Urinary bladder (tissue), 4 donors: ENCODE results near the gene AIRE. TPM values are rescaled to one million over a fixed set of nuclear protein-coding genes. Genes with fewer than 3 reads are reported as not detected.
"Not testable (repeated sequence)": the region's sequence is repeated elsewhere in the genome, so short reads cannot be mapped to it uniquely, and the experiment has no call there.

Experiments used
- DNase-seq: peaks from one replicate; pipeline ENCODE4 v3.0.0-alpha.2; 2015; ENCODE audit errors: extremely low spot score
- H3K27ac ChIP-seq: one replicate; pipeline ENCODE4 v1.5.1; 2013; ENCODE audit warnings: low read depth, mild to moderate bottlenecking, moderate library complexity
- H3K36me3 ChIP-seq: one replicate; pipeline ENCODE4 v1.6.1; 2013; ENCODE audit warnings: mild to moderate bottlenecking, moderate library complexity; ENCODE audit not compliant: insufficient read depth
- H3K4me1 ChIP-seq: one replicate; pipeline ENCODE4 v1.6.1; 2013; ENCODE audit warnings: mild to moderate bottlenecking, moderate library complexity; ENCODE audit not compliant: insufficient read depth
- H3K4me3 ChIP-seq: one replicate; pipeline ENCODE4 v1.5.1; 2013; ENCODE audit warnings: low read depth, low read length
- WGBS: extraction: QIAGEN DNeasy Blood & Tissue Kit; methylation state at CpG from one replicate; pipeline ENCODE4 v1.1.7; 2013; 5-methylcytosine and 5-hydroxymethylcytosine counted together
- polyA plus RNA-seq: library from polyadenylated mRNA; stranded (reverse); fragments of 200-250 nt; gene quantifications from one replicate; pipeline ENCODE4 v1.2.3, GENCODE V29; 2013
- total RNA-seq: library from RNA; depleted of rRNA; stranded (reverse); fragments of >200 nt; gene quantifications from one replicate; pipeline ENCODE4 v1.2.3, GENCODE V29; 2014
- donor health status: healthy with polysubstance abuse.
- donor health status: healthy.

AIRE gene
- total and polyA plus RNA-seq, 2 donors: 0.03 to 0.11 TPM

DNA sequence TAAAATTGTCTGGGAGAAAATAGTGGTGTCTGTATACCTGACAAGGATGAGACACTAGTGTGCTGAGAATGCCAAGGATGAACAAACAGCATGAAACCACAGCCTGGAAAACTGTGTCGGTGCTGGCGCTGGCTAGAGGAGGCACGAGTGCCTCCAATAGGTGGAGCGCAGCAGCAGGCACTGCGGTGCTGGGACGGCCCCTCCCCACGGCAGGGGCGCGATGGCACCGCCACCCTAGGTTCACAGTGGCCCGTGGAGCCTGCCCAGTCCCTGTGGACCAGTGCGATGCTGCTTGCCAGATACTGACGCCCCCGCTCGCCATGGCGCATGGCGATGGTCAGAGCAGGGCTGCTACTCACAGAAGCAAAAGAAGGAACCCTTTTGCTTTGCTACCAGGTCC lies 46.7 kb downstream of the AIRE start:
- Histone ChIP-seq H3K4me1 (no peaks in the 10 kb centered on the region), H3K36me3 (peaks cover 2% of the 10 kb centered on the region), H3K4me3 (no peak overlapping the region), H3K27ac (no peak overlapping the region)
- WGBS: 91% methylated on average over 17 of the region's 17 CpGs
- DNase-seq: no peak

DNA sequence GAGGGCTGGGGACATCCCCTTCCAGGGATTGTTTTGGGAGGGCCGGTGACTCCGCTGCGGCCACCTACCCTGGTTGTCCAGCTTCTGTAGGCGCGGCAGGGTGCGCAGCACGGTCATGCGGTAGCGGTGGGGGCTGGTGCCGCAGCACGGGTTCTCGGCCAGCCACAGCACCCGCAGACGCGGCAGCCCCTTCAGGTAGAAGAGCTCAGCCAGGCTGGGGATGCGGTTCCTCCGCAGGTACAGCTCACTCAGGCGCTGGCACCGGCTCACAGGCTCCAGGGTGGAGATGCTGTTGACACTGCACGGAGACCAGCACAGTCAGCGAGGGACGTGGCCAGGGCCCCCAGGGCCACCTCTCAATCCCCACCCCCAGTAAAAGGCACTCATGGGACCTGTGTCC lies 47.3 kb downstream of the AIRE start:
- Histone ChIP-seq H3K36me3 (peaks cover 2% of the 10 kb centered on the region), H3K4me1 (no peaks in the 10 kb centered on the region), H3K27ac (no peak overlapping the region), H3K4me3 (no peak overlapping the region)
- no peak for DNase-seq
- WGBS: 95% methylated on average over 22 of the region's 22 CpGs

DNA sequence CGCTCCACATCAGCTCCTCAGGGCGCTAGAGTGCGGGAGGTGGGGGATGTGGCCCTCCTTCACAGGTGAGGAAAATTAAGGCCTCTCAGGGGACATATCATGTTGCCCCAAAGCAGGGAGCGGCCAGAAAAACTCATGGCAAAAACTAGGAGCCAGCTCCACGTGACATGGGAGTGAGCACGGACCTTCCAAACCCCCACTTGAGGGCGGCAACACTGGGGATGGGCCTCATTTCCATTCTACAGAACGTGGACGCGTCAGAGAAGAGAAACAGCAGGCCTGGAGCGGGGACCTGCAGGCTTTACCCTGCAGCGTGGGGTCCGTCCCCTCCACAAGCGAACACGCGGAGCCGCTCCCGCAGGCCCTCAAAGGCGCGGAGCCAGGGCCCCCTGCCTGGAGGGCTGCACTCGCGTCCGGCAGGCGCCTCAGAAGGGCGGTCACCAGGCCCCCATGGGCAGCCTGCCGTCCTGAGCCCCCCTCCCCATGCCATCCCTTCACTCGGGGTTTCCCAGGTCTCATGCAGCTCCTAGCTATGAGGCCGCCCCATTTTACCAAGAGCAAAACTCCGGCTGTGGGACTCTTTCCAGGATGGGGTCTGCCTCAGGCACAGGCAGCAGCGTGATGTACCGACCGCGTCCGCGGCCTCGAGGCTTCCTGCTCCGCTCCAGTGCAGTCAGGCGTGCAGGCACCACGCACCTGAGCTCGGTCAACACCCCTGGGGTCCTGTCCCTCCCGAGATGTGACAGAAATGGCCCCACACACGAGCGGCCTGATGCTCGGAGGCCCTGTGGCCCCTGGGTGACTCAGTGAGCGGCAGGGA lies 48.0 kb downstream of the AIRE start:
- no peak overlapping the region for H3K27ac ChIP-seq
- no peaks in the 10 kb centered on the region for H3K4me1 ChIP-seq
- DNase-seq: no peak
- peaks cover 2% of the 10 kb centered on the region for H3K36me3 ChIP-seq
- H3K4me3 ChIP-seq: no peak overlapping the region
- 68% methylated on average over 45 of the region's 45 CpGs for WGBS

DNA sequence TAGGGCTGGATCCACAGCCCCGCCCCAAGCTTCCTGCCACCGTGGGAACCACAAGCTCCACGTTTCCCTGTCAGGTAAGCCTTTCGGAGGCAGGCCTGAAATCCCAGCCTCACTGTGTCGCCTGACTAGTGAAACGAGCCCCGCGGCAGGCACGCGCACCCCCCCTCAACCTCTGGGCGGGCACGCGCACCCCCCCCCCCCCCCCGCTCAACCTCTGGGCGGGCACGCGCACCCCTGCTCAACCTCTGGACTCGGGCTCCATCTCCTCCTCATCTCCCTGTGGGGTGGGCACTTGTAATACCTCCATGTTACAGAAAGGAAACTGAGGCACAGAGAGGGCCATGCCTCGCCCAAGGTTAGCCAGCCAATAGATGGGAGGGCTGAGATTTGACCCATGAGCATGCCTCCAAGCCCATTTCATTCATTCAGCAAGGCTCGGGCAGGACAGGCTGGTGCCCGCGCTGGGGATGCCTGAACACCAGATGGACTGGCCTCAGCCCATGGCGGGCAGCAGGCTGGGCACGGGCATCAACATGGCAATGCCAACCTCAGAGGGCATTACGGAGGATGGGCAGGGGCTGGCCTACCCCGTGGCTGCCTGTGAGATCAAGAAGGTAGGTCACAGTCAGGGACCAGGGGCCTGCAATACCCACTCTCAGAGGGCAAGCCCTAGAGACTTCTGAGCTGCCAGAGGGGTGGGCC lies 48.8 kb downstream of the AIRE start:
- 84% methylated on average over 25 of the region's 26 CpGs for WGBS
- peaks cover 2% of the 10 kb centered on the region for H3K36me3 ChIP-seq
- DNase-seq: no peak
- no peak overlapping the region for H3K27ac ChIP-seq
- no peaks in the 10 kb centered on the region for H3K4me1 ChIP-seq
- no peak overlapping the region for H3K4me3 ChIP-seq

DNA sequence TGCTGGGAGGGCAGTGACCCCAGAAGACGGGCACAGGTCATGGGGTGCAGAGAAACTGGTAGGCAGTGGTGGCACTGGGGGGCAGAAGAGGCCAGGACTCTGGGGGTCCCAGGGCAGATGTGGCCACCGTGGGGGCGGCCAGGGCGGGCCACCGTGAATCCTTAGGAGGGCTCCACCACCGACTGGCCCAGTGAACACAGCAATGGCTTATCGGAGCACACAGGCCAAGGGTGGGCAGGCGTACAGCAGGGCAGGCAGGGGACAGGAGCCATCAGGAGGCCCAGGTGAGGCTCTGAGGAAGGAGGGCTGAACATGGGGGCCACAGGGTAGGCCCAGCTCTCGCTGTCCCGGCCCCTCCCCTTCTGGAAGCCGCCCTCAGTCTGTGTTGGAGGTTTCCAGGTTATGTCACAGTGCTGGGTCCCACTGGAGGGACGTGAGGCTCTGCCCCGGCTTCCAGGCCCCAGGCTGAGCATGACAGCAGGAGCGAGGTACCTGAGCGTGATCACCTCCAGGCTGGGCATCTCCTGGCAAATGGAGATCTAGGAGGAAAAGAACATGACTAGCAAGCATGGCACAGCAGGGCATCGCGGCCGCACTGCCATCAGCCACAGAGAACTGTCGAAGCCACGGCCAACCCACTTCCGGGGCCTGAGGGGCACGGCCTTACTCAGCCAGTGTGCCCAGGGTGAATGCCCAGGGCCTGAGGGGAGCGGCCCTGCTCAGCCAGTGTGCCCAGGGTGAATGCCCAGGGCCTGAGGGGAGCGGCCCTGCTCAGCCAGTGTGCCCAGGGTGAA lies 49.8 kb downstream of the AIRE start:
- H3K4me1 ChIP-seq: no peaks in the 10 kb centered on the region
- DNase-seq: no peak
- H3K36me3 ChIP-seq: peaks cover 2% of the 10 kb centered on the region
- H3K4me3 ChIP-seq: no peak overlapping the region
- 96% methylated on average over 23 of the region's 24 CpGs for WGBS
- H3K27ac ChIP-seq: no peak overlapping the region

DNA sequence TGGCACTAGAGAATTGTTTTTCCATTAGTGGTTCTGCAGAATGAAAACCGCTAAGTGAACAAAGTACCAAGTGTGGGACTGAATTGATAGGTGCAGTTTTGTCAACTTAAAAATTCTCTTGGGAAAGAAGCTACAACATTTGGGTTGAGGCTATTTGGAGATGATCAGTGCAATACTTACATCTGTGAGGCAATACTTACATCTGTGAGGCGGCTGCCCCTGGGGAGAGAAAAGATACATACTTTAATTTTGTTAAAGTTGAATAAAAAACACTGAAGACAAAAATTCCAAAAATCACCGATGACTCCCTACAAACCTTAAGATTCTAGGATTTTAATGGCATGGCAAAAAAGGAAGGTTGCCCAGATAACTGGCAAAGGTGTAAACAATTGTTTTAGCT lies 51.8 kb downstream of the AIRE start:
- Histone ChIP-seq H3K27ac (no peak overlapping the region), H3K36me3 (peaks cover 2% of the 10 kb centered on the region), H3K4me3 (no peak overlapping the region), H3K4me1 (no peaks in the 10 kb centered on the region)
- WGBS: 52% methylated on average over 3 of the region's 3 CpGs
- no peak for DNase-seq

DNA sequence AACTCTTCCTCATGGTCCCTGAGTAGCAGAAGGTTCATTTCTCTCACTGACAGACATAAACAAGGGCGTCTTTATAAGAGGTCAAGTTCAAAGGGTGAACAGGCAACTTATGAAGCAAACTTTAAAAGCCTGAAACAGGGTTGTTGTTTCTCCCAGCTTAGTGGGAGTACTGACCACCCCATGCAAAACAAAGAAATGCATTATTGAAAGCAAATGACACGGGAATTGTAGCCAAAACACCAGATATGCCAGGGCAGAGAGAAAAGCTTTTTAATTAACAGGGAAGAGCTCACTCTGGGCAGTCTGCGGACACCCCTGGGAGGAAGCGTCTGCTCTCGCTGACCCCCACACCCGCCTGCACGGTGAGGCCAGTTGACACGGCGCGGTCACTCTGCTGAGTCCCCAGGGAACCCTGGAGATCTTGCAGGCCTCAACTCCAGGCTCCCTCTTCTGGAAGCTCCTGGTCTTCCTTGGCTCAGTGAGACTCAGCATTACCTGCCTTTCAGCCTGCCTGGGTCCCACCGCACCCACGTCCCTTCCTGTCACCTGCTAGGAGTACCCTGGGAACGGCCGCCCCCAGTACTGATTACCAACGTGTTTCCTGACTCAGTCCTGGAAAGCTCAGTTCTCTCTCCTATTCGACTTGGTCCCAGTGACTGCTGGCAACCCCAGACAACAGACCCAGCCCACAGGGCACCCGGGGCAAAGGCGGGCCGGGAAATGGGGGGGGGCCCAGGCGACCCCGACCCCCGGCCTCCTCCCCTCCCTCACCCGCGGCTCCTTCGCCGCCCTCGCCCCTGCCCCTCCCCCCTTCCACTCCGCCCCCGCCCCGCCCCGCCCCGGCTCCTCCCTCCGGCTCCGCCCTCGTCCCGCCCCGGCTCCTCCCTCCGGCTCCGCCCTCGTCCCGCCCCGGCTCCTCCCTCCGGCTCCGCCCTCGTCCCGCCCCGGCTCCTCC lies 52.5 kb downstream of the AIRE start:
- Histone ChIP-seq H3K4me1 (no peaks in the 10 kb centered on the region), H3K27ac (peak overlapping the region; percentile 57), H3K4me3 (peak overlapping the region; percentile 7), H3K36me3 (peaks cover 2% of the 10 kb centered on the region)
- peak; percentile 57 for DNase-seq
- WGBS: 5% methylated on average over 41 of the region's 47 CpGs

DNA sequence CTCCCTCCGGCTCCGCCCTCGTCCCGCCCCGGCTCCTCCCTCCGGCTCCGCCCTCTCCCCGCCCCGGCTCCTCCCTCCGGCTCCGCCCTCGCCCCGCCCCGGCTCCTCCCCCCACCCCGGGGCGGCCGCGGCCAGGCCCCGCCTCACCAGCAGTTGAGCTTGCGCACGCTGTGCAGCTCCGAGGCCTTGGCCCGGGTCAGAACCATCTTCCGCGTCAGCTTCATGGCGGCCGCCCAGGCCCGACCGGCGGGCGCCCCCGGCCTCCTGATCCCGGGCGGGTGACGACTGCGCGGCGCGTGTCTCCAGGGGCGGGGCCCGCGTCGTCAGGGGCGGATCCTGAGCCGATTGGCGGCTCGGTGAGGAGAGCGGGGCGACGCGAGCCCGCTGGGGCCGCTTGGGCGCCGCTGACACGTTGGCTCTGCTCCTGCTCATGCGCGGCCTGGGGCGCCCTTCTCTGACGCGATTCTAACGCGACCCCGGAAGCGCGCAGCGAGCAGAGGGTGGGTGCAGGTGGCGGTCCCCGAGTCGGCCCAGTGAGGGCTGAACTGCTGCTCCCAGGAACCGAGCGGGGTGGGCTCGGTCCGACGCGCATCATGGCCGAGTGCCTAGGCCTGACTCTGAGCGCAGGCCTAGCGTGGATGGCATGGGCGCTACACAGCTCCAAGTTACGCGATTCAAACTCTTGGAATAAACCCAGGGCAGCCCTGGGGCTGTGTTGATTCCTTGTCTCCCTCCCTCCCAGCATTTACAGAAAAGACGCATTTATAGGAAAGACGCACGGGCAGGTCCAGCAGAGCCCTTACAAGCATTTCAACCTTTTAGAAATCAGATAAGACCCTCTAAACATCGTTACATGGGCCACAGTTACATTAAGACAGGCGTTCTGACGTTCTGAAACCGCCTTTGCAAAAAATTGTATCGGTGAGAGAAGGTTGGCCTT lies 53.6 kb downstream of the AIRE start, which contains the start of gene CFAP410:
Gene CFAP410 (minus strand): TSS at position 420 of the 940 bp plus-strand sequence. CDS start 196 bp downstream, at position 224.
- peak within 1 kb of the TSS; percentile 94 for H3K27ac ChIP-seq
- peak within 1 kb of the TSS; percentile 59 for H3K4me3 ChIP-seq
- DNase-seq: peak; percentile 77
- peaks cover 2% of the 10 kb centered on the region for H3K36me3 ChIP-seq
- 1% methylated on average over 87 of the region's 90 CpGs for WGBS
- no peaks in the 10 kb centered on the region for H3K4me1 ChIP-seq

DNA sequence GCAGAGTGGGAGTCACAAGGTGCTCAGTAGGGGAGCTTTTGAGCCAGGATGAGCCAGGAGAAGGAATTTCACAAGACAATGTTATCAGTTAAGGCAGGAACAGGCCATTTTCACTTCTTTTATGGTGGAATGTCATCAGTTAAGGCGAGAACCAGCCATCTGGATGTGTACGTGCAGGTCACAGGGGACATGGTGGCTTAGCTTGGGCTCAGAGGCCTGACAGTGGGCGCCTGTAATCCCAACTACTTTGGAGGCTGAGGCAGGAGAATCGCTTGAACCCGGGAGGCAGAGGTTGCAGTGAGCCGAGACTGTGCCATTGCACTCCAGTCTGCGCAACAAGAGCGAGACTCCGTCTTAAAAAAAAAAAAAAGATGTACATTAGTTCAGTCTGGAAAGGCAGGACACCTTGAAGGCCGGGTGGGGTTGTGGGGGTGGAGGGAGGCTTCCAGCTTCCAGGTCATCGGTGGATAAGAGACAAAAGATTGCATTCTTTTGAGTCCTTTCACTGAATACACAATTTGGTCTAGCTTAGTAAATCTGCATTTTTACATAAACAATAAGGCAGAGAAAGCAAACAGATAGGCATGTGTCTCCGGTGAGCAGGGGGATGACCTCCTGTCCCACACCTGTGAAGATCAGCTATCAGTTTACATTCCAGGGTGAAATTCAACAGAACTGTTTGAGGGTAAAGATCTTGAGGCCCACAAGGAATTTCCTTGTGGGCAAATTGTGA lies 56.2 kb downstream of the AIRE start:
- H3K27ac ChIP-seq, H3K4me1 ChIP-seq, H3K36me3 ChIP-seq, H3K4me3 ChIP-seq, DNase-seq: not testable (repeated sequence)
- WGBS: 80% methylated on average over 12 of the region's 12 CpGs

DNA sequence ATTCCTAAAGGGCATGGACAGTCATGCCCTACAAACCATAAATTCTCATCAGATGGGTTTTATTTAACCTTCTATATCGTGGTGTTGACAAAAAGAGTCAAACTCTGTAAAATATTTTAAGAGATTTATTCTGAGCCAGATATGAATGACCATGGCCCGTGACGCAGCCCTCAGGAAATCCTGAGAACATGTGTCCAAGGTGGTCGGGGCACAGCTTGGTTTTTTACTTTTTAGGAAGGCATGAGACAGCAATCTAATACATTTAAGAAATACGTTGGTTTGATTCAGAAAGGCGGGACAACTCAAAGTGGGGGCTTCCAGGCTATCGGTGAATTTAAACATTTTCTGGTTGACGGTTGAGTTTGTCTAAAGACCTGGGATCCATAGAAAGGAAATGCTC lies 57.3 kb downstream of the AIRE start:
- 81% methylated on average over 8 of the region's 8 CpGs for WGBS
- H3K36me3 ChIP-seq, DNase-seq, H3K4me3 ChIP-seq, H3K27ac ChIP-seq, H3K4me1 ChIP-seq: not testable (repeated sequence)

DNA sequence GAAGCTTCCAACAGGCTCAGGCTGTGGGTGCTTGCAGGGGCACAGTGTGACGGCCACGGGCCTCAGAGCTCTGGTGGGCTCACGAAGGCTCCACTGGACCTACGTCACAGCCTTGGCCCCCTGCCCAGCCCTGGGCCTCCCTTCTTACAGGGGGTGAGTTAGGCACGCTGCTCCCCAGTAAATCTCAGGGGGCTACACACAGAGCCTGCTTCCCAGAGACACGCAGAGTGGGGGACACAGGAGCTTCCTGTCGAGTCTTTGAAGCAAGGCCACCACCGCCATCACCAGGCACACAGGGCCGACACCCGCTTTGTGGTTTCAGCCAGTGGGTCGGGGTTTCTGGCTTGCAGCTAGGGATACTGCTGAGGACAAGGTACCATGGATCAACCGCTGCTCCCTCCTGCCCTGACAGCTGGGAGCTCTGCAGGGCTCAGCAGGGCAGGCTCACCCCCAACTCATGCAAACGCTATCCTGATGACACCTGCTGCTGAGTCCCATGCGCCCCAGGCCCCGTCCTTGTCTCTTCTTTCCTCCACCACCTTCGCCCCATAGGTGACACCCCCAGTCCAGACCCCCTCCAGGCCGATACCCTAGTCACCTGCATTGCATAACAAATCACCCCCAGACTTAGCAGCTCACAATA lies 59.0 kb downstream of the AIRE start:
- Histone ChIP-seq H3K36me3 (no peaks in the 10 kb centered on the region), H3K4me1 (no peaks in the 10 kb centered on the region), H3K27ac (no peak overlapping the region), H3K4me3 (no peak overlapping the region)
- WGBS: 75% methylated on average over 17 of the region's 17 CpGs
- DNase-seq: no peak
